Activated CD8-positive, alpha-beta memory T cell treated with anti-CD3 and anti-CD28 coated beads, Interleukin-2, amount 50 U/mL, for 4 hours (primary cell): ENCODE data around the gene PTCHD1.

Source experiments
- DNase-seq: peaks from one replicate; pipeline ENCODE4 v3.0.0-alpha.2; 2020

PTCHD1 gene

DNA sequence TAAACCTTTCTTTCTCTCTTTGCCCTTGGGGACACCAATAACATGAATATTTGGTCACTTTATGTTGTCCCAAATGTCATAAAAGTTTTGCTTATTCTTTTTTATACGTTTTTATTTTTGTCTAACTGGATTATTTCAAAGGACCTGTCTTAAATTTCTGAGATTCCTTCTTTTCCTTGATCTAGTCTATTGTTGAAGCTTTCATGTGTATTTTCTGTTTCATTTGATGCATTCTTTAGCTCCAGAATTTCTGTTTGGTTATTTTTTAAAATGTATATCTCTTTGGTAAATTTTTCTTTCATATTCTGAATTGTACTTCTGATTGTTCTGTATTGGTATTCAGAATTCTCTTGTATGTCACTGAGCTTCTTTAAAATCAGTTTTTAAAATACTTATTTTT, 88.3 kb downstream of the PTCHD1 start:
- DNase-seq: no peak

DNA sequence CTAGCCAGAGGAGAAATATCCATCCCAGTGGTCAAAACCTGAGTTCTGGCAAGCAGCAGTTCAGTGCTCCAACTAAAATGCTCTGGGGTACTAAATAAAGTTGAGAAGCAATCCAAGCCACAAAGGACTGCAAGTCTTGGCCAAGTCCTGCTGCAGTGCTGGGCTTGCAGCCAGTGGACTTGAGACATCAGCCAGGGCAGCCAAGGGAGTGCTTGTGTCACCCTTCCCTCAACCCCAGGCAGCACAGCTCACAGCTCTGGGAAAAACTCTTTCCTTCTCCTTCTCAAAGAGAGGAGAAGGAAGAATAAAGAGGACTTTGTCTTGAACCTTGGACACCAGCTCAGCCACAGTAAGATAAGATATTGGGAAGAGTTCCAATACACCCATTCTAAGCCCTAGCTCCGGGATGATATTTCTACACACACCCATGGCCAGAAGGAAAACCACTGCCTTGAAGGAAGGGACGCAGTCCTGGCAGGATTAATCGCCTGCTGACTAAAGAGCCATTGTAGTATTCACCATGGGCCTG, 99.8 kb downstream of the PTCHD1 start:
- no peak for DNase-seq

DNA sequence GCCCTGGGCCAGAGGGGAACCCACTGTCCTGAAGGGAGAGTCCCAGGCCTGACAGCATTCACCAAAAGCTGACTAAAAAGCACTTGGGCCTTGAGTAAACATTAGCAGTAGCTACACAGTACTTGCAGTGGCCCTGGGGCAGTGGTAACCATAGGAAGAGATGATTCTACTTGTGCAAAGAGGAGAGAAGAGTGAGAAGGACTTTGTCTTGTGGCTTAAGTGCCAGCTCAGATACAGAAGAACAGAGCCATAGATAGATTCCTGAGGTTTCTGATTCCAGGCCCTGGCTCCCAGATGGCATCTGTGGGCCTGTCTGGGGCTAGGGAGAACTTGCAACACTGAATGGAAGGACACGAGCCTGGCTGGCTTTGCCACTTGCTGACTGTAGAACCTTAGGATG, 100.5 kb downstream of the PTCHD1 start:
- no peak for DNase-seq

DNA sequence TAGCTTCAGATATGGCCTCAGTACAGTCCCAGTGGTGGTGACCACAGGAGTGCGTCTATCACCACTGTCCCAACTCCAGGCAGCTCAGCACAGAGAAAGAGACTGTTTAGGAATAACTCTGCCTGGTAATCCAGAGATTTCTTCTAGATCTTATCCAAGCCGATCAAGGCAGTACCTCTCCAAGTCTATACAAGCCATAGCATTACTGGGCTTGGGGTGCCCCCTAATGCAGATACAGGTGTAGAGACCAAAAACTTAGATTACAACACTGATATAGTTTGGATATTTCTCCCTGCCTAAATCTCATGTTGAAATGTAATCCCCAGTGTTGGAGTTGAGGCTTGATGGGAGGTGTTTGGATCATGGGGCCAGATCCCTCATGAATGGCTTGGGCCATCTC, 100.9 kb downstream of the PTCHD1 start:
- no peak for DNase-seq

DNA sequence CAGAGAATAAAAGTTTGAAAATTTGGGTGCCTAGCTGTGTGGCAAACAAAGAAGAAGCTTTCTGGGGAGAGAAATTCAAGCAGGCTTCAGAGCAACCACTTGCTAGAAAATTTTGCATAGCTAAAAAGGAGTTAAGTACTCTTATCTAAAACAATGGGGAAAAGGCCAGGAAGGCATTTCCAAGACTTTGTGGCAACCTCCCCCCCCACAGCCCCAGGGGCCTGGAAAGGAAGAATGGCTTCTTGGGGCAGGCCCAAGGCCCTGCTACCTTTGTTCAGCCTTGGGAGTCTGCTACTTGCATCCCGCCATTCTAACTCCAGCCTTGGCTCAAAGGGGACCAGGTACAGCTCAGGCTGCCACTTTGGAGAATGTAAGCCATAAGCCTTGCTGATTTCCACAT, 102.2 kb downstream of the PTCHD1 start:
- no peak for DNase-seq

DNA sequence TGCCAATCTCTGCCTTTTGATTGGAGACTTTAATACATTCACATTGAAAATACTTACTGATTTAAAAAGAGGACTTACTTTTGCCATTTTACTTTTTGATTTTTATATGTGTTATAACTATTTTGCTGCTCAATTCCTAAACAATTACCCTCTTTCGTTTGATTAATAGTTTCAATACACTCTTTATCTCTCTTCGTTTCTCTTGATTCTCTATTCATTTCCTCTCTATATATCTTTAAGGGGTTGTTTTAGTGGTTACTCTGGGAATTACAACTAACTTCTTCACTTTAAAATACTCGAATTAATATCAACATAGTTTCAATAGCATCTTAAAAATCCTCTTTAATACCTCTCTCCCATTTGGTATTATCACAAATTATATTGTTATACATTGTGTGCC, 116.6 kb downstream of the PTCHD1 start:
- no peak for DNase-seq
